GM18519 (cell line): ENCODE measurements around the gene NANS.
"Not testable (repeated sequence)": the region's sequence is repeated elsewhere in the genome, so short reads cannot be mapped to it uniquely, and the experiment has no call there.

Experiments
- ATAC-seq: cut with Tn5 transposase; IDR thresholded peaks from one replicate; pipeline ENCODE4 v1.9.1; 2021; ENCODE audit warnings: mild to moderate bottlenecking, moderate library complexity; ENCODE audit not compliant: unreplicated experiment, low FRiP score

The NANS gene

DNA sequence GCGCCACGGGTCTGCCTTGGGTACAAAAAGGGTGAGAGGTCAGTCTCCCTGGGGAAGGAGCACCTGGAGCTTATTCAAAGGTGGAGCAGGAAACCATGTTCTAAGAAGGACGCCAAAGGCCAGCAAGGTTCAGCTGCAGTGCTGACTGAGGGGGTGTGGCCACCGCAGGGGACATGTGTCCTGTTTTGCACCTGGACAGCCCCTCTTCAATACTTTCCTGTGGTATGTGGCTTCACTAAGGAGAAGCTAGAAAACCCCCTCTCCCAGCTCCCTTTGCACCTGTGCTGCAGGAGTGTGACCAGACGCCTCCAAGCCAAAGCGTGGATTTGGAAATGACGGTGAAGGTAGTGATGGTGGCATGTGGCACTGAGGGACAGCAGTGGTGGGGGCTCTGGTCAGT is 38.9 kb downstream of the NANS start:
- no peak for ATAC-seq

DNA sequence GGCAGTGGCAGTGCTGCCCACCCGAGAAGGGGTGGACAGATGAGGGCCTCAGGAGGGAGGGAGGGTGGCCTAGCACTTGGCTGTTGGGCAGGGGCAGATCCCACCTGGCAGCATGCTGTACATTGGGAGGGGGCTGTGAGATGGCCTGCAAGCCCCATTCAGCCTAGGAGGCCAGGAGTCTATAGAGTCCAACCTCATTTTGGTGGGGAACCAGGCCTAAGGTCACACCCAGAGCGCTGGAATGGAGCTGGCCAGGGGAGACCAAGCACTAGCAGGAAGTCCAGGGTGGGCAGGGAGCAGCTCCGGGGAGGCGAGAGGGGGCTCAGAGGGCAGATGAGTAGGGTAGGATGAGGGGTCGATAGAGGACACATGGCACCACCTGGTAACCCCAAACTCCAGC is 39.6 kb downstream of the NANS start:
- ATAC-seq: no peak

DNA sequence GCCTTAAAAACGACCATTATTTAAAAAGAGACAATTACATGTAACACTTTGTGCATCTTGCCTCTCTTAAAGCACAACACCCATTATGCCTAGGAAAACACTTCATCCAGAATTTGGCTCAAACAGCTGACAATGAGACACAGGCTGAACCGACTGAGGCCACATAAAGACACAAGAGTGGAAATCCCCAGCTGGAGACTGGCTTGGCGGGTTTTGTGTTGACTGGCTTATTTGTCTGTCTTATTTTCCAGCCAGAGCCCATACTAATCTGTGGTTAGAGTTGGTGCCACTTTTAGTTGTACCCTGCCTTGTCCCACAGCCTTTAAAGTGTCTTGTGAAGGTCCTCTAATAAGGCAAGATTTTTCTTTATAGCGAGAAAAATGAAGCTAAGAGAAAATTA is 41.3 kb downstream of the NANS start:
- ATAC-seq: no peak

DNA sequence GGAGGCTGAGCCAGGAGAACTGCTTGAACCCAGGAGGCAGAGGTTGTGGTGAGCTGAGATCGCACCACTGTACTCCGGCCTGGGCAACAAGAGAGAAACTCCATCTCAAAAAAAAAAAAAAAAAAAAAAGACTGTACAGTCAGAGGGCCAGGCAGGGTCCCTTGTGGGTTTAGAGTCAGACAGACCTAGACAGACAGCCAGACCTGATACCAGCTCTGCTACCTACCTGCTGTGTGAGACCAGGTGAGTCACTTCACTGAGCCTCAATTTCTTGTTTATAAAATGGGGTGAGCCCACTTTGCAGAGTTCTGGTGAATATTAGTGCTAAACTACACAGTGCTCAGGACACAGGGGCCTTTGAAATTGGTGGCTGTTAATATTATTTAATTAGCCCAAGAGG is 42.8 kb downstream of the NANS start:
- no peak for ATAC-seq

DNA sequence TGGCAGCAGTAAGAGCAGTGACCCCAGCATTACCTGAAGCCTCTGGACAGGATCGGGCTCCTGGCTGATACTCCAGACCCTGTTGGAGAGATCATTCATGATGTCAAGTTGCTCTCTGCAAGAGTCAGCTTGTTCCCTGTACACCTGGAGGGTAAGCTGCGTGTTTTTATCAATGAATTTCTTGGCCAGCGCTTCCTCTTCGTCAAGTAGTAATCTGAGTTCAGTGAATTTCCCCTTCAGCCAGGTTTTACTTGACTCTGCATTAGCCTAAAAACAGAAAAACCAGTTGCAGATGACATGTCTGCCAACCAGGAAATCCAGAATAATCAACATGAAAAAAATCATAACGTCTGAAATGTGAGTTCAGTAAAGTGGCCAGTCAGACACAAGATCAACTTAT is 43.4 kb downstream of the NANS start:
- ATAC-seq: no peak

DNA sequence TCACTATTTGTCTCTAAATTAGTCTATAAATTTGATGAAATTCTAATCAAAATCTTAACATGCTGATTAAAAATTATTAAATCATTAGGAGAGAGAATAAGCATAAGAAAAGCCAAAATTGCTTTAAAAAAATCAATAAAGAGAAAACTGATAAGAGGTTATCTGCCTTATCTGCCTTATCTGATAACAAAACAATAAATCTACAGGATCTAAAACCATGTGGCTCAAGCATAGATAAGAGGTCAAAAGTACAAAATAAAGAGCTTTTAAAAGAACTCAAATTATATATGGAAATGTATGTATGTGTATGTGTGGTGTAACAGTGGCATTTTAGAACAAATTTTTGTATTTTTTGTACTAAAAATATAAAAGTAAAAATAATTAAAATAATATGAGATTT is 43.9 kb downstream of the NANS start:
- ATAC-seq: no peak

DNA sequence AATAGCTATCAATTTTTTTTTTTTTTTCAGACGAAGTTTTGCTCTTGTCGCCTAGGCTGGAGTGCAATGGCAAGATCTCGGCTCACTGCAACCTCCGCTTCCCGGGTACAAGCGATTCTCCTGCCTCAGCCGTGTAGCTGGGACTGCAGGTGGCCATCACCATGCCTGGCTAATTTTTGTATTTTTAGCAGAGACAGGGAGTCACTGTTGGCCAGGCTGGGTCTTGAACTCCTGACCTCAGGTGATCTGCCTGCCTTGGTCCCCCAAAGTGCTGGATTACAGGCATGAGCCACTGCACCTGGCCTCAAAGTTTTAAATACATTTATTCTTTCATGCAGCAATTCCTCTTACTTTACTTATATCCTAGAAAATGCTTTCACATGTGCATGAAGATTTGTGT is 44.9 kb downstream of the NANS start:
- no peak for ATAC-seq

DNA sequence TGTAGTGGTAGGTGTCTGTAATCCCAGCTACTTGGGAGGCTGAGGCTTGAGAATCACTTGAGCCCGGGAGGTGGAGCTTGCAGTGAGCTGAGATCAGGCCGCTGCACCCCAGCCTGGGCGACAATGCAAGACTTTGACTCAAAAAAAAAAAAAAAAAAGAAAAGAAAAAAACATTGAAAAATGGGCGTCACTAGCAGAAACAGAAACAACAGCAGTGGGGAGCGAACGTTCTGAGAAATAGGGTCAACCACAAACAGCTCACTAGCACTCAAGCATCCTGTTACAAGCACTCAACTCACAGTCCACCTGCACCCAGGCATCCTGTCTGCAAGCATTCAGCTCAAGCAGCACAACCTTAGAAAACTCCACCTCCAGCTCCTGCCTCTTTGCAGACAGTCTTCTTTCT is 45.3 kb downstream of the NANS start:
- peak; percentile 96 for ATAC-seq

DNA sequence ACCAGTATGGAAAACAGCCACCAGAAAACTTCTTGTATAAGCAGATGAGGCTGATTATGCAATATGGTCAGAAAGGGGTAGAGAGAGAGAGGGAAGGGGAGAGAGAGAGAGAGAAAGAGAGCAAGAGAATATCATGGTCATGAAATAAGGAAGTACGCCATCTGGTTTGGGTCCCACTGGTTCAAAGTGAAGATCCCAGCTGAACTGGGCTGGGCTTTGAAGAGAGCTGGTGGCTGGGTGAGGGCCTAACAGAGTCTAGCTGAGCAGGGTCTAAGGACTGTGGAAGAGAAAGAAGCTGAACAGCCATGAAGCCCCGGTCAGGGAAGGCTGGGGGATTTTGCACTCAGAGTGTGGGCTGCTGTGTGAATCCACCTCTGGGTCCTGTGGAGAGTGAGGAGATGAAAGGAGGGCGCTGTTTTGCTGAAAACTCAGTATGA is 47.9 kb downstream of the NANS start:
- no peak for ATAC-seq

DNA sequence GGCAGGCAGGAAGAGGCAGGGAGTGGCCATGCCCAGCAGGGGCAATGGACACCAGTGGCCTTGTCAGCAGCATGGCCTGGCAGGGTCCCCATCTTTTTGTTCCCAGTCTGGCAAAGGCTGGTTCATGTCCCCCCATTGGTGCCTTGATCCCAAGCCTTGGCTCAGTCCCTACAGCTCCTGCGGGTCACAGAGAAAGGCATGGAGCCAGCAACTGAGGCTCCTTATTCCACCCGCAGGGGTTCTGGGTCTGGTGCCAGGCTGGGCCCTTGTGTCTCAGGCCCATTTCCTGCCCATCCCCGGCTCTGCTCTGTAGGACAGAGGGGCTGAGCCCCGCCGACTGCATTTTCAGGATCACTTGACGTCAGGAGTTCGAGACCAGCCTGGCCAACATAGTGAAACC is 48.5 kb downstream of the NANS start:
- ATAC-seq: no peak

DNA sequence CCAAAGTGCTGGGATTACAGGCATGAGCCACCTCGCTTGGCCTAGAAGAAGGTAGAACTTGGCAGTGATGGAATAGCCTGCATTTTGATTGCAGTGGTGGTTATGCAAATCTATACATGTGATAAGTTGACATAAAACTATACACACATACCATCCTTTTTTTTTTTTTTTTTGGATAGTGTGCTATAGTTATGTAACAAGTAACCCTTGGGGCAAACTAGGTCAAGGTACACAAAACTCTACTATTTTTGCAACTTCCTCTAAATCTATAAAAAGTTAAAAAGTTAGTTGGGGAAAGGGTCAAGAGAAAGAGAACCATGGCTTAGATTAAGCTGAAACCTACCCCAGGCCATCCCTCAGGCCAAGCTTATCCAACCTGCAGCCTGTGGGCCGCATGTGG is 51.4 kb downstream of the NANS start:
- ATAC-seq: peak; percentile 16

DNA sequence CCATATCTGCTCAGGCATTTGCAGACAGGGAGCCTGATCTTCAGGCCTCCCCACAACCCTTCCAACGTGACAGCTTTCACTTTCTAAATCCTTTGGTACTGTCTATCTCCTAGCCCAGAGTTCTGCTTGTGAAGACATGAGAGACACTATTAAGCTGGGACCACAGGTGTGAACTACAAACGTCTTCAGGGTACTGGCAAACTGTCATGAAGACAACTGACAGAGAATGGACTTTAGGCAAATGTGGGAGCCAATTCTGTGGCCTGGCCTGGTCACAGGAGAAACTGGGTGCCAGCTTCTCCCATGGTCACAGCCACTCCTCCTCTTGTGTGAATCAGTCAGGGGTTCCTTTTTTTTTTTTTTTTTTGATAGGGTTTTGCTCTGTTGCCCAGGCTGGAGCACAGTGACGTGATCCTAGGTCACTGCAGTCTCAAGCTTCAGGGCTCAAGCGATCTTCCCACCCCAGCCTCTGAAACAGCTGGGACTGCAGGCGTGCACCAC is 52.0 kb downstream of the NANS start:
- ATAC-seq: peak; percentile 68

DNA sequence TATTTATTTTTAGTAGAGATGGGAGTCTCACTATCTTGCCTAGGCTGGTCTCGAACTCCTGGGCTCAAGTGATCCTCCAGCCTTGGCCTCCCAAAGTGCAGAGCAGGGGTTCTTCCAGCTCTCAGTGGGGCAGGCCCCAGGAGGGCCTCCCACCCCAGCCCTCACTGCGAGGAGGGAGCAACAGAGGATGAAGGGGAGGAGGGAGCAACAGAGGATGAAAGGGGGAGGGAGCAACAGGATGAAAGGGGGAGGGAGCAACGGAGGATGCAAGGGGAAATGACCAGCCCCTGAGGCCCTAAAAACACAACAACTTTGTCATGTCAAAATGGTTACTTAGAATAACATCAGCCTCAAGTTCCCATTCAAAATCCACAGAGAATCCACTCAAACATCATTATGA is 52.5 kb downstream of the NANS start:
- ATAC-seq: no peak

DNA sequence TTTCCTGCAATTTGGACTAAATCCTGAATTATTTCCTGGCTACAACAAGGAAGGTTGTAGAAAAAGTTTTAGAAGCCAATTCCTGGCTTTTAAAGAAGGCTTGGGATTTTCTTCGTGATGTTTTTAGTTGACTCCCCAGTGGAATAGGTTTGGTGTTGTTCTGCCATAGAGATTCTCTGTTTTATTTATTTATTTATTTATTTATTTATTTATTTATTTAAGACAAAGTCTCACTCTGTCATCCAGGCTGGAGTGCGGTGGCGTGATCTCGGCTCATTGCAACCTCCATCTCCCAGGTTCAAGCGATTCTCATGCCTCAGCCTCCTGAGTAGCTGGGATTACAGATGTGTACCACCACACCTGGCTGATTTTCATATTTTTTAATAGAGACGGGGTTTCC is 60.6 kb downstream of the NANS start:
- not testable (repeated sequence) for ATAC-seq

DNA sequence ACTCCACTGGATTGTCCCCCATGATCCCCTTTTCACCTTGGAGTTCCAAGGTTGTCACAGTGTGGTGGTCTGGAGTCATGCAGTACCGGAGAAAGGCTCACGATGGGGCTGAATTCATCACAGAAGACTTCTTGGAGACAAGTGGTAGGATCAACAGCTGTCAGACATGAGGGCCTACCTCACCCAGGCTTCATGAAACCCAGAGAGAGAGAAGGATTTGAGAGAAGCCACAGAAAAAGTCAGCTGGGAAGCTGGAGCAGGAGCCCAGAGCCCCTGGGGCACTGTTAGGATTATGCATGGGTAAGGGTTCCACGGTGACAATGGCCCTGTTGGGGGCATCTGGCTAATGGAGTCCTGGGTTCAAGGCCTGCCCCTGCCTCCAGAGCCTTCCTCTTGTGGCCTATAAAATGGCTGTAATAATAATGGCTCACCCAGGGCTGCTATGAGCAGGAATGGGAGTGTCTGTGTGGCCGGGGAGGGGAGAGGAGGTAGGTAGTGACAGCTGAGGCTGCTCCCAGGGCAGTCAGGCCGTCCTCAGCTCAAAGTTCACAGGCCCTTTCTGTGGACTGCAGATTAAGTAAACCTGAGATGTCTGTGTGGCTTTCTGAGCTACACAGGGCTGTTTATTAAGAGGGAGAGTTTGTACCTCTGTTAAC is 61.6 kb downstream of the NANS start:
- no peak for ATAC-seq

DNA sequence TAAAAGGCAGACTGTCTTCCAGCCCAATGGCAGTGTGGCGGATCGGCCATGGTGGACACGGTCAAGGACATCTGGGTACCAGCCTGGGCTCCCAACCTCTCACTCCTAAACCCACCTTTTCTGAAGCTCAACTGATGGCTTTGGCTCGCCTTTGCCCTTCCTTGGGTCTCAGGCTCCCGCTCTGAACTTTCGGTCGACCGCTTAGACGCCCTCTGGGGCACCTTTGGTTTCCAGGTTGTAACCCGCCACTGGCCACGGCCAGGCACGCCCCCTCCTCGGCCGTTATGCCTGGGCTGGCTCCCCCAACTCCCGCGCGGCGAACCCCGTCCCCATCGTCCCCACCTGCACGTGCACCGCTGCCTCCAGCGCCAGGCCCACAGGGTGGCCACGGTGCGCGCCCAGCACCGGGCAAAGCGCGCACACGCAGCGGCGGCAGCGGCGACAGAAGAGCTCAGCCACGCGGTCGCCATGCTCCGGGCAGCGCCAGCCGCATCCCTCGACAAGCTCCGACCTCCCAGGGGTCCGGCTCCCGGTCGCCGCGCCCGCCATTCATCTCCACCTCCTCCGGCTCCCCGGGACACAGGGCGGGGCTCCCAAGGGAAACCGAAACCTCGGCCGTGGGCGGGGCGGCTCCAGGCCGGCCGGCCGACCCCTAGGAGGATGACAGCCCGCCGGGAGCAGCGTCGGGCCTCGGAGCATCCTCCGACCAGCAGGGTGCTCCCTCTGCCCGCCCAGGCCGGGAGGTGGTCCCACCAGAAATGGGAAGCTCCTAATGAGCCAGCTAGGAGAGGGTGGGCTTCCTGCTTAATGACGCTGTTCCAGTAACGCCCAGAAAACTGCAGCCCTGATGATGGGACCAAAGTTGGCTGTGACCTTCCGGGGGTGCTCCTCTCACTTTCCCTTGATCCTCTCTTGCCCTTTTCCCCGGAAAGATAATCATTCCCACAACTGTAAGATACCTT is 62.4 kb downstream of the NANS start, which contains the start of gene TRIM14:
Gene TRIM14 (minus strand): TSS at position 583 of the 962 bp plus-strand sequence. CDS start 34 bp downstream, at position 549.
- no peak for ATAC-seq

DNA sequence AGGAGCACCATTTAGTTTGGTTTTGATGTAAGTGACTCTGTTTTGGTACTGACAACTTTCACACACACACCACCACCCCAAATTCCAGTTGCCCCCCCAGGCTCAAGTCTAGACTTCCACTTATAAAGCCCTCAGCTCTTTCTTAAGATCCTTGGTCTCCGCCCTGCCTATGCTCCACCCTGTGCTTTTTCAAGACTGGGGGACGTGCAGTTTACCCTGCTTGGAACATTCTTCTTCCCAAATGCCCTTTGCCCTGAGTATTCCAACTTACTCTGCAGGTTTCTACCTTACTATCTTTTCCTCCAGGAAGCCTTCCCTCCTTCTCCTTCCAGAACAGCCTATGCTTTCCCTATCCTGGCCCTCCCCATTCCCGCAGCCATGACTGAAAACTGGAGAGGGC is 63.9 kb downstream of the NANS start:
- ATAC-seq: no peak

DNA sequence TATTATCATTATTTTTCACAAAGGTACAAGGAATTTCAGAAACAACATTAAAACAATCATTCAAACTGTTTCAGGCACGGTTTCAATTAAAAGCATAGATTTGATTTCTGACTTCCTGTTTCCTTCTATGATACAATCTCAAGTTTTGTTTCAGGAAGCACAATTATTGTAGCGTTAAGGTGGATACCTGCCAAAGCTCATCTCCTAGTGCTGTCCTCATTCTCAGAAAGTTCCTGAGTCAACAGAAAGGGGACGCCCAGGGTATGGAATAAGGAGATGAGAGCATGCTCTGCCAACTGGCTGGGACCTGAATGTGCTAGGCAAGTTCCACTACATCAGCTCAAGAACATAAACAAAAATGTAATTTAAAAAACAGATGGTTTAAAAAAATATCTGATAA is 64.5 kb downstream of the NANS start:
- no peak for ATAC-seq

DNA sequence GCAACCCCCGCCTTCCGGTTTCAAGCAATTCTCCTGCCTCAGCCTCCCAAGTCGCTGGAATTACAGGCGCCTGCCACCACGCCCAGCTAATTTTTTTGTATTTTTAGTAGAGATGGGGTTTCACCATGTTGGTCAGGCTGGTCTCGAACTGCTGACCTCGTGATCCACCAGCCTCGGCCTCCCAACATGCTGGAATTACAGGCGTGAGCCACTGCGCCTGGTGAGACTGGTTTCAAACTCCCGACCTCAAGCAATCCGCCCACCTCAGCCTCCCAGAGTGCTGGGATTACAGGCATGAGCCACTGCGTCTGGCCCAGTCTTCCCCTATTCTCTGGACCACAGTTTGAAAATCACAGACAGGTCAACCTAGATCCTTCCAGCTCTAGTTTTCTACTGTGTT is 67.6 kb downstream of the NANS start:
- ATAC-seq: not testable (repeated sequence)

DNA sequence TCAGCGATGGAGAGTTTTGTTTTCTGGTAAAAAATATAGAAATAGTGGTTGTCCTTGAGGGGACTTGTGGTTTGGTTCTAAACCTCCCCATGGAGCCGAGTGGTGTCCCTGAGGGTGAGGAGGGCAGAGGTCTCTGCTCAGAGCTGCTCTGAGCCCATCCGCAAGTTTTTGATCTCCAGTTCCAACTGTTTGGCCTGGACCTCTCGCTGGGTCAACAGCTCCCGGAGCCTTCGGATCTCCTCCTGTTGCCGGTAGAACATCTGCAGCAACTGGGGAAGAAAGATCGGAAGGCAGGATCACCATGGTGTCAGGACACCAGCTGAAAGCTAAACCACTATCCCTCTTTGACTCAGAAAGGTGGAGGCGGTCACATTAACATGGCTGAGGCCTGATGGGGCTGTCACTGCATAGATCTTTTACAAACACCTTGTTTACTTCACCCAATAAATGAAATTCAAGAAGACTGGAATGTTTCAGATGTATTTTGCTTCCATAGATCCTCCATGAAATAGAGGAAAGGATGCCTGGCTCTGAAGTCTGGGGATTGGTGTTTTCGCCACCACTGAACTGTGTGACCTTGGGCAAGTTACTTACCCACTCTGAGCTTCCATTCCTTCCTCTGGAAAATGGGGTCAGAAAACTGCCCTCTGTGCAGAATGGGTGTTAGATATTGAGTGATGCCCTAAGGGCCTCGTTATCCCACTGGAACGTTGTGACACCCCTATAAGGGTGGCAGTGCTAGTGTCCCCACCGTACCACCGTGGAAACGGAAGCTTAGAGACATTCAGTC is 68.3 kb downstream of the NANS start:
- no peak for ATAC-seq

DNA sequence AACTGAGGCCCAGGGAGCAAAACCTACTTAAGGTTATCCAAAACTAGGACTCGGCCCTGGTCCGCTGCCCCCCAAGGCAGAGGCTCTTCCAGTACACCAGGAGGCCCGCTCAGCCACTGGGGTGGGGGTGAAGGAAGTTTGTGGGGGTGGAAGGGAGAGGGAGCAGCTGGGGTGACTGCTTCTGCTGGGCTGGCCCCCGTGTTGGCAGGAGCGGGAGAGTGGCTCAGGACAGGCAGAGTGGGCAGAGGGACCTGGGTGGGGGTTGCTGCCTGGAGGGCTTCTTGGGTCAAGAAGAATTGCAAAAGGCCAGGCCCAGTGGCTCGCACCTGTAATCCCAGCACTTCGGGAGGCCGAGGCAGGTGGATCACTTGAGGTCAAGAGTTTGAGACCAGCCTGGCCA is 70.7 kb downstream of the NANS start:
- no peak for ATAC-seq
